Stimulated activated naive B cell treated with anti-CD40 and anti-IgM and Interleukin-4, amounts not matched to agents 10 μg/mL and 1 μg/mL and 100 μg/mL, for 72 hours (primary cell): Measurements from ENCODE around the gene DPYD.

ENCODE experiments used
- ATAC-seq, 2 donors: fragments of 150-1000 bp; cut with Tn5 transposase; replicated peaks; 2 replicates each; pipeline ENCODE4 v1.10.0; 2021; ENCODE audit warnings: moderate library complexity in 1 of 2
- DNase-seq: peaks from one replicate; pipeline ENCODE4 v3.0.0; 2021
- H3K27ac Mint-ChIP-seq: one replicate; pipeline ENCODE4 v1.8.0; 2022; ENCODE audit warnings: mild to moderate bottlenecking, mixed read lengths
- H3K27me3 Mint-ChIP-seq, 2 donors: one replicate each; pipeline ENCODE4 v1.8.0; 2022; ENCODE audit warnings: mixed read lengths in 2 of 2
- H3K36me3 Mint-ChIP-seq, 2 donors: one replicate each; pipeline ENCODE4 v1.8.0; 2022; ENCODE audit warnings: mixed read lengths in 2 of 2, mild to moderate bottlenecking in 1 of 2
- H3K4me1 Mint-ChIP-seq, 2 donors: one replicate each; pipeline ENCODE4 v1.8.0; 2022; ENCODE audit warnings: mixed read lengths in 2 of 2, mild to moderate bottlenecking in 1 of 2
- H3K4me3 Mint-ChIP-seq, 2 donors: one replicate each; pipeline ENCODE4 v1.8.0; 2022; ENCODE audit warnings: mild to moderate bottlenecking in 2 of 2, mixed read lengths in 2 of 2, moderate library complexity in 1 of 2
- H3K9me3 Mint-ChIP-seq, 2 donors: one replicate each; pipeline ENCODE4 v1.8.0; 2022; ENCODE audit warnings: mixed read lengths in 2 of 2, mild to moderate bottlenecking in 1 of 2

Gene DPYD

DNA sequence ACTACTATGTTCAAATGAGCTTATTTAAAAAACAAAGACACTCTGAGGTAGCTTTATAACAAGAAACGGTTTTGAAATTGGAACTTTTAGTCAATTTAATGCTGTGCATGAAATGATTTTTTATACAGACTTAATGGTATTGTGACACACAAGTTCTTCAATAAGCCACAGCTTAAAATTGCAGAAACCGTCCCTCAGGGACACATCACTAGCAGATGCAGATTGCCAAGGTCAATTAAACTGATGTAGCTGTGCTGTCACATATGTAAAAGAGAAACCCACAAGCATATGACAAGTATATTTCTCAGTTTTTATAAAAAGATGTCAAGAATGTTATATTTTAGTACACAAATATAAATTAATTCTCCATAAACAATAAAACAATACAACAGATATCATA, 366.9 kb downstream of the DPYD start:
- Mint-ChIP-seq H3K27me3 (no peaks in the 10 kb centered on the region), H3K36me3 (peaks cover 3 to 4% of the 10 kb centered on the region in 2 donors)
- ATAC-seq, result no peak

GRCh38 chr1:97551113-97551512, 369.7 kb downstream of the DPYD start:
- H3K4me3 Mint-ChIP-seq, result no peak overlapping the region
- no peaks in the 10 kb centered on the region for H3K36me3 Mint-ChIP-seq
- no peaks in the 10 kb centered on the region for H3K9me3 Mint-ChIP-seq
- H3K4me1 Mint-ChIP-seq, result no peaks in the 10 kb centered on the region
- no peak overlapping the region for H3K27ac Mint-ChIP-seq
- no peak for ATAC-seq
- no peak for DNase-seq
- H3K27me3 Mint-ChIP-seq, result no peaks in the 10 kb centered on the region

More for the DNA sequence above, 366.9 kb downstream of the DPYD start:
- no peak overlapping the region for H3K4me3 Mint-ChIP-seq
- H3K9me3 Mint-ChIP-seq, result no peaks in the 10 kb centered on the region
- H3K27ac Mint-ChIP-seq, result no peak overlapping the region
- H3K4me1 Mint-ChIP-seq, result no peaks in the 10 kb centered on the region
- no peak for DNase-seq

DNA sequence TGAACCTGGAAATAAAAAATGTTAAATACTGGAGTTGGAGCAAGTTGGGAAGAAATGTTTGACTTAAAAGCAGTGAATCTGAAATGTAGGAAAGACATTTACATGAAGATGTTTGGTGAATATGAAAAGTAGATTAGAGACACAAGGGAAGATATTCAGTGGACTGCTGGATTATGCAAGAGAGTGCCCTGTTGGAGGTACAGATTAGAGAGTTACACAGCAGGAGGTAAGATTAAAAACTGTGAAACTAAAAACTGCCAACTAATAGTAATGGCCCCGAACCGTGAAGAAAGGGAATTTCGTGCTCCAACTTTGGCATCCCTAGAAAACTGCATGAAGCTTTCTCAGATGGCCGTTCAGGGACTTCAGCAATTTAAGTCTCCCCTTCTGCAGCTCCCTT, 375.4 kb downstream of the DPYD start:
- Mint-ChIP-seq H3K9me3 (no peaks in the 10 kb centered on the region), H3K27me3 (no peaks in the 10 kb centered on the region), H3K4me3 (no peak overlapping the region), H3K36me3 (peaks cover 2 to 7% of the 10 kb centered on the region in 2 donors), H3K27ac (no peak overlapping the region), H3K4me1 (no peaks in the 10 kb centered on the region)
- DNase-seq, result no peak
- no peak for ATAC-seq

- DNase-seq (no peak), ATAC-seq (no peak)
- Mint-ChIP-seq H3K9me3 (no peaks in the 10 kb centered on the region), H3K27me3 (no peaks in the 10 kb centered on the region), H3K4me3 (no peak overlapping the region), H3K36me3 (peaks cover 2 to 12% of the 10 kb centered on the region in 2 donors), H3K4me1 (no peaks in the 10 kb centered on the region), H3K27ac (no peak overlapping the region)
Observed at GRCh38 chr1:97540346-97540888, 380.4 kb downstream of the DPYD start.

- Mint-ChIP-seq H3K27ac (no peak overlapping the region), H3K4me1 (no peaks in the 10 kb centered on the region), H3K27me3 (no peaks in the 10 kb centered on the region), H3K4me3 (no peak overlapping the region), H3K36me3 (peaks cover 0 to 4% of the 10 kb centered on the region in 2 donors), H3K9me3 (no peaks in the 10 kb centered on the region)
- DNase-seq (no peak), ATAC-seq (no peak)
Observed at GRCh38 chr1:97538113-97538512, 382.7 kb downstream of the DPYD start.

GRCh38 chr1:97533358-97533757, 387.5 kb downstream of the DPYD start:
- Mint-ChIP-seq H3K9me3 (no peaks in the 10 kb centered on the region), H3K27me3 (no peaks in the 10 kb centered on the region), H3K36me3 (peaks cover 4 to 5% of the 10 kb centered on the region in 2 donors), H3K4me3 (no peak overlapping the region), H3K4me1 (no peaks in the 10 kb centered on the region), H3K27ac (no peak overlapping the region)
- no peak for ATAC-seq
- no peak for DNase-seq

GRCh38 chr1:97529600-97529999, 391.2 kb downstream of the DPYD start:
- Mint-ChIP-seq H3K27ac (peak overlapping the region; percentile 3), H3K36me3 (peaks cover 3 to 5% of the 10 kb centered on the region in 2 donors), H3K27me3 (no peaks in the 10 kb centered on the region), H3K4me3 (no peak overlapping the region), H3K9me3 (no peaks in the 10 kb centered on the region), H3K4me1 (peaks cover 2 to 5% of the 10 kb centered on the region in 2 donors)
- ATAC-seq (no peak), DNase-seq (no peak)

- DNase-seq (no peak), ATAC-seq (no peak)
- Mint-ChIP-seq H3K4me1 (peaks cover 2 to 5% of the 10 kb centered on the region in 2 donors), H3K27me3 (no peaks in the 10 kb centered on the region), H3K4me3 (no peak overlapping the region), H3K27ac (no peak overlapping the region), H3K9me3 (peaks cover 14% of the 10 kb centered on the region in 2 donors), H3K36me3 (peaks cover 19 to 29% of the 10 kb centered on the region in 2 donors)
Observed at GRCh38 chr1:97524211-97524610, 396.6 kb downstream of the DPYD start.

GRCh38 chr1:97516588-97516987, 404.2 kb downstream of the DPYD start:
- ATAC-seq (no peak), DNase-seq (no peak)
- H3K36me3 Mint-ChIP-seq, result peaks cover 14 to 19% of the 10 kb centered on the region in 2 donors
- H3K9me3 Mint-ChIP-seq, result peaks cover 11 to 14% of the 10 kb centered on the region in 2 donors
- no peaks in the 10 kb centered on the region for H3K4me1 Mint-ChIP-seq
- H3K4me3 Mint-ChIP-seq, result no peak overlapping the region
- H3K27me3 Mint-ChIP-seq, result no peaks in the 10 kb centered on the region
- H3K27ac Mint-ChIP-seq, result no peak overlapping the region

DNA sequence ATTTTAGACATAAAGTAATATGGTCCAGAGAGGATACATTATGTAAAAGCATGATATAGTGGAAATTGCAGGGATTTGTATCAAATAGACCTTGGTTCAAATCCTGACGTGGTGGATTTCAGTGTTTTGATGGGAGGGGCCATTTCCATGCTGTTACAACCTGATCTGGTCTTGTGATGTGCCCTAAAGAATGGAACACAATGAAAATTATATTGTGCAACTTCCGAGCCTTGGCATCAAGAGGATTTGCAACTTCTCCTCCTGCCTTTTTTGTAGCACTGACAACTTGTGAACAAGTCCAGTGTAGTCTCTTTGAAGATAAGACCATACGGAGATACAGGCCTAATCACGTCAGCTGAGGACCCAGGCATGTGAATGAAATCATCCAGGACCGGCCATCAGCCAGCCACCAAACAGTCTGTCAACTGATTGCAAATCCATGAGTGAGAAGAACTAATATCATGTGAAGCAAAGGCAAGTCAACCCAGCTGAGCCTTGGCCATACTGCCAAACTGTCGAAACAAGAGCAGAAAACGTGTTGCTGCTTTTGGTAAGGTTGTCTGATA, 412.1 kb downstream of the DPYD start:
- Mint-ChIP-seq H3K4me3 (no peak overlapping the region), H3K9me3 (peaks cover 3 to 5% of the 10 kb centered on the region in 2 donors), H3K36me3 (peaks cover 13 to 19% of the 10 kb centered on the region in 2 donors), H3K27ac (no peak overlapping the region), H3K27me3 (no peaks in the 10 kb centered on the region), H3K4me1 (peaks cover 17 to 28% of the 10 kb centered on the region in 2 donors)
- DNase-seq (no peak), ATAC-seq (no peak)

DNA sequence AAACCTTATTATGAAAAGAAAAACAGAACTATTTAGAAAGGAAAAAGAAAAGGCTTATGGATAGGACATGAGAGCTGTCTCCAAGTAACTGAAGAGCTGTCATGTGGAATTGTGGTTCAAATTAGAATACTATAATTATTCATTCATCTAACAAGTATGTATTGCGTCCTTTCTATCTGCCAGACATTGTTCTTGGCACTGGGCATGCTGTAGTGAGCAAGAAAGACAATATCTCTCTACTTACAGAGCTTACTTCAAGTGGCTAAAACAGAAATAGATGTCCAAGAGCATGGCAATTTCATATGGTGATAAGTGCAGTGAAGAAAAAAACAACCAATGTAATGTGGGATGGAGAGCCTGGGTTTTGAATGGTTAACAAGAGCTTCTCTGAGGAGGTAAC, 413.0 kb downstream of the DPYD start:
- H3K4me3 Mint-ChIP-seq, result no peak overlapping the region
- H3K36me3 Mint-ChIP-seq, result peaks cover 18 to 22% of the 10 kb centered on the region in 2 donors
- peaks cover 6 to 8% of the 10 kb centered on the region in 2 donors for H3K9me3 Mint-ChIP-seq
- DNase-seq (no peak), ATAC-seq (no peak)
- H3K27me3 Mint-ChIP-seq, result no peaks in the 10 kb centered on the region
- H3K27ac Mint-ChIP-seq, result peak overlapping the region; percentile 22
- peaks cover 17 to 28% of the 10 kb centered on the region in 2 donors for H3K4me1 Mint-ChIP-seq

DNA sequence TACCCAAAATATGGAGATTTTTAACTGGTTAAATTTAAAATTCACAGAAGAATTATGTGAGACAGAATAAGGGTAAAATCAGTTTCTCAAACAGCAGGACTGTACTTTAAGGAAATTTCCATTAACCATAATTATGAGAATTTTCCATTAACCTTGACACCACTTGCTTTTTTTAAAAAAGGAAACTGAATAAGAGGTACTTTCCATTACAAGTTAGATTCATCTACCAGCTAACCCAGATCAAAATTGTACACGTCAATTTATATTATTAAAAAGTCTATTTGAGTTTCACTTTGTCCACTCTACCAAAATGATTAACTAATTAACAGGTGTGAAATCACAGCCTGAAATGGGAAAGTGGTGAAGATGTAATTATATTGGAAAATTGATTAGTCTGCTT, 414.5 kb downstream of the DPYD start:
- H3K4me3 Mint-ChIP-seq, result peak overlapping the region in 1 of 2 donors; percentile 18
- H3K27me3 Mint-ChIP-seq, result no peaks in the 10 kb centered on the region
- peak overlapping the region; percentile 1 for H3K27ac Mint-ChIP-seq
- DNase-seq (no peak), ATAC-seq (peak; percentile 49 to 58)
- H3K4me1 Mint-ChIP-seq, result peaks cover 17 to 28% of the 10 kb centered on the region in 2 donors
- H3K9me3 Mint-ChIP-seq, result peaks cover 8 to 9% of the 10 kb centered on the region in 2 donors
- peaks cover 18 to 24% of the 10 kb centered on the region in 2 donors for H3K36me3 Mint-ChIP-seq

DNA sequence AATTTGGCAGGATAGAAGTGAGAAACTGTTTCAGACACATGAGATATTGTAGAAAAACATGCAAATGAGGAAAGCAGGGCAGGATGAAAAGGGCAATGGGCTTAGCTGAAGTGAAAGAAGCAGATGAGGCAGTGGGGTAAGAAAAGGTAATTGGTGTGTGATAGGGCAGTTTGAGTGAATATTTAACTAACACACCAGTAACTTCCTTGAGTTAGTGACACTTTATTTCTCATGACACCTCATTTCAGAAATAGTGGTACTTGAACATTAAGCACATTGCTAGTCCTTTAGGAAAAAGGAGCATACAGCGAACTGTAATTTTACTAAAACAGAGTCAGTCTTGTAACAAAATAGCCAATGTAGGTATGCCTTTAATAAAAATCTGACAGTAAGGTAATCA, 415.0 kb downstream of the DPYD start:
- H3K9me3 Mint-ChIP-seq, result peaks cover 8 to 9% of the 10 kb centered on the region in 2 donors
- DNase-seq, result peak; percentile 5
- H3K27ac Mint-ChIP-seq, result peak overlapping the region; percentile 1
- peak; percentile 98 for ATAC-seq
- peaks cover 16 to 27% of the 10 kb centered on the region in 2 donors for H3K4me1 Mint-ChIP-seq
- H3K4me3 Mint-ChIP-seq, result peak overlapping the region; percentile 9 to 18
- H3K36me3 Mint-ChIP-seq, result peaks cover 18 to 24% of the 10 kb centered on the region in 2 donors
- no peaks in the 10 kb centered on the region for H3K27me3 Mint-ChIP-seq

GRCh38 chr1:97505289-97505688, 415.5 kb downstream of the DPYD start:
- ATAC-seq, result peak; percentile 18 to 32
- no peak overlapping the region for H3K27ac Mint-ChIP-seq
- no peaks in the 10 kb centered on the region for H3K27me3 Mint-ChIP-seq
- H3K4me1 Mint-ChIP-seq, result peaks cover 12 to 24% of the 10 kb centered on the region in 2 donors
- H3K36me3 Mint-ChIP-seq, result peaks cover 18 to 20% of the 10 kb centered on the region in 2 donors
- peaks cover 8 to 9% of the 10 kb centered on the region in 2 donors for H3K9me3 Mint-ChIP-seq
- no peak for DNase-seq
- H3K4me3 Mint-ChIP-seq, result no peak overlapping the region

GRCh38 chr1:97502360-97502759, 418.5 kb downstream of the DPYD start:
- Mint-ChIP-seq H3K4me1 (peaks cover 11 to 18% of the 10 kb centered on the region in 2 donors), H3K27ac (no peak overlapping the region), H3K9me3 (peaks cover 4 to 5% of the 10 kb centered on the region in 2 donors), H3K27me3 (no peaks in the 10 kb centered on the region), H3K4me3 (no peak overlapping the region), H3K36me3 (peaks cover 4 to 11% of the 10 kb centered on the region in 2 donors)
- DNase-seq (no peak), ATAC-seq (no peak)
